NCI-H146 (cell line): ENCODE measurements around the gene IL11.
A peak's percentile ranks its signal among the peaks of the same experiment; 100 is the strongest.
"Not testable (repeated sequence)": the region's sequence is repeated elsewhere in the genome, so short reads cannot be mapped to it uniquely, and the experiment has no call there.

ENCODE experiments used
- DNase-seq: peaks from one replicate; lab custom pipeline; 2025; lab: John Stamatoyannopoulos, UW

IL11 gene

DNA sequence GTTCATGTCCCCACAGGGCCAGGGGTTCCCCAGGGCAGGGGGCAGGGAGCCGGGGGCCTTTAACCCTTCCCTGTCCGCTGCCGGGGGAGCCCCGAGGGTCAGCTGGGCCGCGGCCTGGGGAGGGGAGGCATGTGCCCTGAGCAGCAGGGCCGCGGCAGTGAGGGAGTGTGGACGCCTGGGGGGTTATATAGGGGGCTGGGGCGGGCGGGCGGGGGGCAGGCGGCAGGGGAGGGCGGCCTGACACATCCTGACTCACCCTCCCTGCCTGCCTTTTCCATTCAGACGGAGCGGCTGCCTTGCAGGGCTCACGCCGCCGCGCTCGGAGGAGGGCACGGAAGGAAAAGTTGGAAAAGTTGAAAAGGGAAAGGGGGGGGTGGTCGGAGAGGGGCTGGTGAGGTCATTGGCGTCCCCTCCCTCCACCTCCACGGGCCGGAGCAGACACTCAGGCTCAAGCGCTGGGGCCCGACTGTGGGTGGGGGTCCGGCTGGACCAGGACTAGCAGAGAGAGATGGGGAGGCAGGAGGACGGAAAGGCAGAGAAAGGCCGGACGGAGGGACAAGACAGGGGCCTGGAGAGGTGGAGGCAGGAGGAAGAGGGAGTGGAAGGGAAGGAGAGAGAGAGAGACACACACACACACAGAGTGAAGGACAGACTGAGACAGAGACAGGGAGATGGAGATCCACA is at the start of gene IL11:
TSS of gene IL11 (minus strand) at position 159 of the 684 bp plus-strand sequence. CDS start at position 6, 153 bp downstream.
- DNase-seq = no peak

DNA sequence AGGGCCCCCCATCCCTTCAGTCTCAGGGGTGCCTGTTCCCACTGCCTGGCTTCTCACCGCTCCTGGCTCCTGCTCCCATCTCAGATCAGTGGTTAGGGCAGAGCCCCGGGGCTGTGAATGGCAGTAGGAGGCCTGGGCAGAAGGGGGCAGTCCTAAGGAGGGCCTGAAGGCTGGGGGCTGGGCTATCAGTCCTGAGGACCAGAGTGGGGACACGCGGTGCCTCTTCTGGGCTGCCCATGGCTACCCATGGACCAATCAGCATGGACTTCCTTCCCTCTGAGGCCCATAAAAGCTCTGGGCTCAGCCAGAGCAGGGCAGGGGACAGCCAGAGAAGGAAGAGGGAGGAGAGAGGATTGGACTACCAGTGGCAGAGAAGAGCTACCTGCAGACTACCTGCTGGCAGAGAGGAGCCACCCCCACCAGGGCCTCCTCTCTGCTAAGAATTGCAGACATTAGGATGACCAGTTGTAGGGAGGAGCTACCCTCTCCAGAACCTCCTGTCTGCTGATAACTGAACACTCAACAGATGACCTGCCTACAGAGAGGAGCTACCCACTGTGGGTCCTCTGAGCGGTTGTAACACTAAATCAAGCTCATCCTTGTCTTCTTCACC is 49.5 kb upstream of the IL11 start:
- DNase-seq = no peak

DNA sequence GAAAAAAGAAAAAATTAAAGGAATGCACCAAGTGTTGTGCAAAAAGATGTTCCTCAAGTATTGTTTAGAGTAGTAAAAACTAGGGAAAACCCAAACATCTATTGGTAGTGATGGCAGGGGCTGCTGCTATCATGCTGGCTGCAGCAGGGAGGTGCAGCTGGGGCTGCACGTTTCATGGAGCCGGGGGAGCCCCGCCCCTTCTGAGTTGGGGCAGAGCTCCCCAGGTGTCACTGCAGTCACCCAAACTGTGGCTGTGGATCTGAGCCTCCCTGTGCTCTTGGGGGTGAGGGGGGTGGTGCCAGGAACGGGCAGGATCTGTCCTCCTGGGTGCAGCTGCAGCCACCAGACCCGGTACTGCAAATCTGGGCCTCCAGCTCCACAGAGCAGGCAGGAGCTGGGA is 48.8 kb upstream of the IL11 start:
- DNase-seq = no peak

DNA sequence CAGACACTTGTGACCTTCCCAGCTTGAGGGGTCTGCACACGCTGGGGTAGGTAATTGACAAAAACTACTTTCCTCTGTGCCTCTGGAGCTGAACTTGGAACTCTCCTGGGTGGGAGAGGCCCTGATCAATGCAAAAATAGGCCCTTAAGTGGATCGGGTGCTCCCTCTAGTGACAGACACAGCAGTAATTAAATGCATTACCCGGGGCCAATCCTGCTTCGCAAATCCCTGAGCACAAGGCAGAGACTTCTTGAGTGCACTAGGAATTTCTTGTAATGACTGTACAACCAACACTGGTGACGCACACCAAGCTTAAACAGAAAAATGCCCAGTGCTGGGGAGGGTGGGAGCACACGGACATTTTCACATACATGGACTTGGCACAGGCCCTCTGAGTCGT is 47.9 kb upstream of the IL11 start:
- DNase-seq = peak; percentile 80

DNA sequence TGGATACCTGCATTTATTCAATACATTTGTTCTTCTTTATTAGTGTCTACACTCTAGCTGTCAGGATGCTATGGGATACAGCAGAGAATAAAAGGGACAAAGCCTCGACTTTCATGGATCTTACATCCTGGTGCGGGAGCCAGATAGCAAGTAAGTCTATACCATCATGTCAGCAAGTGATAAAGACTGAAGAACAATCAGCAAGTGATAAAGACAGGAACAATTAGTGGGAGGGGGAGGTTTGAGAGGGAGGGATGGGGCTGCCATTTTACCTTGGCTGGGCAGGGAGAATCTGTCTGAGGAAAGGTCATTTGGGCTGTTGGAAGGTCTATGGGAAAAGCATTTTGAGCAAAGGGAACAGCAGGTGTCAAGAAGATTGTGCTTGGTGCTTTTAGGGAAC is 39.9 kb upstream of the IL11 start:
- no peak for DNase-seq

DNA sequence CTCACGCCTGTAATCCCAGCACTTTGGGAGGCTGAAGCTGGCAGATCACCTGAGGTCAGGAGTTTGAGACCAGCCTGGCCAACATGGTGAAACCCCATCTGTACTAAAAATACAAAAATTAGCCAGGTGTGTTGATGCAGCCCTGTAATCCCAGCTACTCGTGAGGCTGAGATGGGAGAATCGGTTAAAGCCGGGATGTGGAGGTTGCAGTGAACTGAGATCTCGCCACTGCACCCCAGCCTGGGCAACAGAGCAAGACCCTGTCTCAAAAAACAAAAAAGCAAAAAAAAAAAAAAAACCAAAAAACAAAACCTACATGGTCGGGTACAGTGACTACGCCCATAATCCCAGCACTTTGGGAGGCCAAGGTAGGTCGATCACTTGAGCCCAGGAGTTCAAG is 38.9 kb upstream of the IL11 start:
- not testable (repeated sequence) for DNase-seq

DNA sequence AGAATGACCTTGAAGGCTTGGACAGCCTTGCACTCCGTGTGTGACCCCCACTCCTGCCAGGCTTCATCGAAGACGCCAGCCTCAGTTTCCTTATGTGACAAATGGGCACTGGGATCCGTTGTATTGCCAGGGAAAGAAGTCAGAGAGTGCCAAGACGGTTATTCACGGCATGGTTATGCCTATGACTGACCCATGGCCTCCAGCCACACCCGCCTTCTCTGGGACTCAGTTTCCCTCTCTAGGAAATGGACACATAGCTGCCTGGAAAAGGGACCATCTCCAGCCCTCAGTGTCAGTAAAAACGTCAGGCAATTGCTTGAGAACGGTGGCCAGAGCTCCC is 38.2 kb upstream of the IL11 start:
- DNase-seq = no peak

DNA sequence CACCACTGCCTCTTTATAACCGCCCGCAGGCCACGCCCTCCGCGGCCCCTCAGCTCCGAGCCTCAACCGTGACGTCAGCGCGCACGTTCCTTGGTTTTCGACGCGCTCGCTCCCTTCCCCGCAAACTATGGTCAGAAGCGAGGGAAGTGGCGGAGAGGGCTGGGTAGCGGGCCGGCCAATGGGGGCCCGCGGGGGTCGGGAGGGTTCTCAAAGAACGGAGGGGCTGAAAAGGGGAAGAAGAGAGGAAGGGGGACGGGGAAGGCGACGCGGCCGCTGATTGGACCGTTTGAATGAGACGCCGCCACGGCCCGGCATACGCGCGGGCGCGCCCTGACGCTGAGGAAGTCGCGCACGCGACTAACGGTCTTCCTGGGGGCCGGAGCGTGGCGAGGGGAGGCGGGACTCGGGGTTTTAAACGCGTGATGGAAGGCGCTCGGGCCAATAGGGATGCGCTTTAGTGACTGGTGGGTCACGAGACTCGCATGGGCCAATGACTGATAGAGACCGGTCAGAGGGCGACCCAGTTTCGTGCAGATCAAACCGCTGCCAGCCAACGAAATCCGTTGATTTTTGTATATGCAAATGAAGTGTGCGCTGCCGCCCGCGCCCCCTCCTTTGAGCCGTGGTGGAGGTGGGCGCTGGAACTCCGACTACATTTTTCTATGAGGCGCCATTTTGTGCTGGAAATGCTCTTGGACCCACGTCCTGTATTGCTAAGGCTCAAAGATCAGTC is 37.7 kb upstream of the IL11 start:
- DNase-seq = peak; percentile 100

DNA sequence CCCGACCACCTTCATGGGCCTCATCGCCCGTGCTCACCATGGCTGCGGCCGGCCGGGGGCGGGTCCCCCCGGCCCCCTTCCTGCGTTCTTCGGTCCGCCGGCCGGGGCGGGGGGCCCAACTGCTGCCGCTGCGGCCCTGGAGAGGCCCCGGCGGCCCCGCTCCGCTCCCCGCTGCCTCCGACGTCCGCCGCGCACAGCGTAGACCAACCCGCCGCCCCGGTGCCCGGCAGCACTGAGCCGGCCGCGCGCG is 37.2 kb upstream of the IL11 start, which contains the start of gene UBE2S:
TSS of gene UBE2S (minus strand) at position 239 of the 250 bp plus-strand sequence. CDS start at position 40, 199 bp downstream.
- not testable (repeated sequence) for DNase-seq

DNA sequence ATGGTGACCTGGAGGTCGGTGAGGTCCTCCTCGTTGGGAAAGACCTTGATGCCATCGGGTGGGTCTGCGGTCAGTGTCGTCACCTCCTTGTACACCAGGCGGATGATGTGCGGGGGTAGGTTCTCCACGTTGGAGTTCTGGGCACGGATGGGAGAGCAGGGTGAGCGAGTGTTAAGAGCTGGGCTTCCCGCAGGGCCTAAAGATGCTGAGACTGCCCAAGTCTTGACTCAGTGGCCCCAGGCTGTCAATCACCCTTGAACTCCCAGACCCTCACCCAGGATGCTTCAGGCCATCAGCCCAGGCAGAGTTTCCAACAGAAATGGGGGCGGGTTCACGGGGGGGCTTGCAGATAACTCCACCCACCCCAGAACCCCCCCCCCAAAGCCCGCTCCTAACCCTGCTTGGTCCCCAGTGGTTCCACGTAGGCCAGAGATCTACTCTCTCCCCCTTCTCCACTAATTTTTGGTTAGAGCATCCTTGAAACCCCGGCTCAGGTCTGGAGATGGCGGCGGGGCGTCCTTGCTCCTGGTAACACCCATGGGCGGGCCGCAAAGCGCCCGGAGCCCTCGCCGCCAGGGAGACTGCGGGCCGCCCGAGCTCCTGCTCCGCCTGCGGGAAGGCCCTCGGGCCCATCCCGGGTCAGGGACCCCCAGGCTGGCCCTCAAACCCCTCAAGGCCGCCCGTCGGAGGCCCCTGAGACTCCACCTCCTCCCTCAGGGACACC is 36.7 kb upstream of the IL11 start:
- DNase-seq = peak; percentile 56

DNA sequence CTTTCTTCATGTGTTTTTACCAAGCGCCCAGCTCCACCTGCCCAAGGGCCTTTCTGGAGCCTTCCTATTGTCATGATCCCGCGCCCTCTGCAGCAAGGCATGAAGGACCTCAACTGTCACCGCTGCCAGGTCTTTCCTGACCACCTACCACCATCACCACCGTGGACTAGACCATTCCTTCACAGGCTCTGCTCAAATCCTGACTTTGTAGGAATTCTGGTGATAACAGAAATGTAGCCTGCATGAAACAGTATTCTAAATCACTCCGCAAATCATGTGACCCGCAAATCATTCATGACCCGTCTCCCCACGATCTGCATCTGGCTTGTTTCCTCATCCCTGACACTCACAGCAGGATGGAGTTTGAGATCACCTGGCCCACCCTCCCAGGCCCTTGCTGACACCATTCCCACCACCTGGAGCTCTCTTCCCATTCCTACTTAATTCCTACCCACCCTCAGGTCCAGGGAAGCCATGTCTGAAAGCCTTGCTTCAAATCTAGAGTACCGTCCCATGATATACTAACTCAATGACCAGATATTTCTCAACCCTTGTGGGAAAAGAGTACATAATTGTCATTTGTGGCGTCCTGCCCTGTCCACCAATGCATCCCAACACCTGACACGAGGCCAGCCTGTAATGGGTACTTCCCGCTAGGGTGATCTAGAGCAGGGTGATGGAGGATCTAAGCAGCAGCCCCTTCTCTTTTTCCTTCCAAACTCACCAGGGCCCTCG is 36.0 kb upstream of the IL11 start:
- no peak for DNase-seq

DNA sequence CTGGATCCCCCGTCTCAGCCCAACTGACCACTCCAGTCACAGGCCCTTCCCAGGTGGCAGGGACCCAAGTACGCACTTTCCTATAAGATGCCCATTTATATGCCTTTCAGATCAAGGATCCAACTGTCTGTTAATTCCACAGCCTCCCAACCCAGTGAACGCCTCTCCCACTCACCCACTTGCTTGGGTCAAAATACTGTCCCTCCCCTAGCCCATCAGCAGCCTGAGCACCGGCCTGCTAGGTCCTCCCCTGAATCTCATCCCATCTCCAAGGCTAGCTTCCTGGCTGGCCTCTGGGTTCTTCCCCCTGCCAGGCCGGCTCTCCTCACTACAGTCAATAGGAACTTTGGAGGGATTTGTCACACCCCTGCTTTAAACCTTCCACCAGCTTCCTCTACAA is 35.4 kb upstream of the IL11 start:
- DNase-seq = no peak

DNA sequence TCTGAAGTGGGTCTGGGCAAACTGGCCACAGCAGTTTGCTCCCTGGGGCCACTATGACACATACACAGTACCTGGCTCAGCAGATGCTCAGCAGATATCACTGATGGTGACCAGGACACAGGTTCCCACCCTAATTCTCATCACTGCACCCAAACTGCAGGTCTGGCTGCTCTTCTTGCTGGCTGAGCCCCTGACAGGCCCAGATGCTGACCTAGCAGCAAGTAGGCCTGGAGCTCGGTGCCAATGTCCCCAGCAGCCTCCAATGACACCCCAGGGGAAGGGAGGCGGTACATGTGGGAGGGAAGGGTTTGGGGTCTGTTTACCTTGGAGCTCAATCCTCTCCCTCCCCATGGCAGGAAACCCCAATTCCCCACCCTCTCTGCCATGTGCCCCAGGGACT is 32.2 kb upstream of the IL11 start:
- no peak for DNase-seq

DNA sequence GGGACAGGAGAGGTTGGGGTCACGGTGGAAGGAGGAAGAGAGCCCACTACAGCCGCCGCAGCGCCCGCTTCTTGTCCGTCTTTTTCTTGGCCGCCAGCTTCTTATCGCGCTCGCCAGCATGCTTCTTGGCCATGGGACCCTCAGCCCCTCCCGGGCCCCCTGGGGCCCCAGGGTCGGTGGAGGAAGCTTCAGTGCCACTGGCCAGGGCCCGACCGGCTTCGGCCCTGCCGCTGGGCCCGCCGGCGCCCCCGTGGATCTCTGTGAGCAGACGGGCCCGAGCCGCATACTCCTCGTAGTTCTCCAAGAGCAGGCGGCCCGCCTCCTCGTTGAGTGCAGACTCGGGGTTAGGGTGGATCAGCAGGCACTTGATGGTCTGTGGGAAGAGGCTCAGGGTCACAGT is 31.1 kb upstream of the IL11 start:
- not testable (repeated sequence) for DNase-seq

DNA sequence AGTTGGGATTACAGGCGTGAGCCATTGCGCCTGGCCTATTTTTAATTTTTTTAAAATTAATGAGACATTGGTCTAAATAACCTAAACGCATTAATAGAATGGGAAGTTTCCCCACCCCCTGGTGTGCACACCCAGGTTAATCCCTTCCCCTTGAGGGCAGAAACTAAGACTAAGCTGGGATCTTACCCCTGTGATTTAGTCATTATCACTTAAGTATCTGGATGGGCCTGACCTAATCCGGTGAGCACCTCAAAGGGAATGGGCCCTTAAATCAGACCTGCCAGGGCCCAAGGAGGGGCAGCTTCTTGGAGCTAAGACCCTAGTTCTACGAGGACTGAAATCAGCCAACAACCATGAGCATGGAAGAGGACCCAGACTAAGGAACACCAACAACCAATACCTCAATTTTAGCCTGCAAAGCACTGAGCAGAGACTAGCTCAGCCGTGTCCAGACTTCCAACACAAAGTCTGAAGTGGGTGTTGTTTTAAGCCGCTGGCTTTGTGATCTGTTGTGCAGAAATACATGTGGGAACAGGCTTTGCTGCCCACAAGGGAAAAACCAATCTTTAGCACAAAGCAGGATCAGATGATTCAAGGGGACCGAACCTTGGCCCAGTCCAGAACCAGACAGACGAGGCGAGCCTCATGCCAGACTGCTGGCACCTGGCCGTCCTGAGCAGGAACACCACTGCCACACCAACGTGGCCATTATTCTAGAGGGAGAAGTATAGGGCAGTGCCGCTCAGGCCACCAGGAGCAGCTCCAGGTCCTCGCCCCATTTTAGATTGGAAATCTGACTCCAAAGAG is 30.2 kb upstream of the IL11 start:
- DNase-seq = no peak

DNA sequence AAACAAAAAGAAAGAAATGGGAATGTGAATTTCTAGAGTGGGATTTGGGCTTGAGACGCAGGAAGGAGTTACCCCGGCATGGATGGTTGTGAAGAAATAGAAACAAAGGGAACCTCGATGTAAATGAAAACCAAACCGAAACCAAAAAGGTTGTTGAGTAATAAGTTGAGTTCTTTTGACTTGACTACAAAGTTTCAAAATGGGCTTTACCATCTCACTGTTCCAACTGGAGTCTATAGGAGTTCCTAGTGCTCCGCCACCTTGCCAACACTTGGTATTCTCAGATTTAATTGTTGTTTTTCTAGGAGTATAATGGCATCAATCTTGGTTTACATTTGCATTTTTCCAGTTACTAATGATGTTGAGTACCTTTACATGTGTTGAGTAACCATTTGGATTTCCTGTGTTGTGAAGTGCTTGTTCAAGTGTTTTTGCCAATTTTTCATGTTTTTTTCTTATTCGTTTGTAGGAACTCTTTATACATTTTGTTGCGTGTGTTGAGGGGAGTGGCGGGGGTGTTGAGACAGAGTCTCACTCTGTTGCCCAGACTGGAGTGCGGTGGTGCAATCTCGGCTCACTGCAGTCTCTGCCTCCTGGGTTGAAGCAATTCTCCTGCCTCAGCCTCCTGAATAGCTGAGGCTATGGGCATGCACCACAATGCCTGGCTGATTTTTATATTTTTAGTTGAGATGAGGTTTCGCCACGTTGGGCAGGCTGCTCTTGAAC is 28.1 kb upstream of the IL11 start:
- DNase-seq = no peak

DNA sequence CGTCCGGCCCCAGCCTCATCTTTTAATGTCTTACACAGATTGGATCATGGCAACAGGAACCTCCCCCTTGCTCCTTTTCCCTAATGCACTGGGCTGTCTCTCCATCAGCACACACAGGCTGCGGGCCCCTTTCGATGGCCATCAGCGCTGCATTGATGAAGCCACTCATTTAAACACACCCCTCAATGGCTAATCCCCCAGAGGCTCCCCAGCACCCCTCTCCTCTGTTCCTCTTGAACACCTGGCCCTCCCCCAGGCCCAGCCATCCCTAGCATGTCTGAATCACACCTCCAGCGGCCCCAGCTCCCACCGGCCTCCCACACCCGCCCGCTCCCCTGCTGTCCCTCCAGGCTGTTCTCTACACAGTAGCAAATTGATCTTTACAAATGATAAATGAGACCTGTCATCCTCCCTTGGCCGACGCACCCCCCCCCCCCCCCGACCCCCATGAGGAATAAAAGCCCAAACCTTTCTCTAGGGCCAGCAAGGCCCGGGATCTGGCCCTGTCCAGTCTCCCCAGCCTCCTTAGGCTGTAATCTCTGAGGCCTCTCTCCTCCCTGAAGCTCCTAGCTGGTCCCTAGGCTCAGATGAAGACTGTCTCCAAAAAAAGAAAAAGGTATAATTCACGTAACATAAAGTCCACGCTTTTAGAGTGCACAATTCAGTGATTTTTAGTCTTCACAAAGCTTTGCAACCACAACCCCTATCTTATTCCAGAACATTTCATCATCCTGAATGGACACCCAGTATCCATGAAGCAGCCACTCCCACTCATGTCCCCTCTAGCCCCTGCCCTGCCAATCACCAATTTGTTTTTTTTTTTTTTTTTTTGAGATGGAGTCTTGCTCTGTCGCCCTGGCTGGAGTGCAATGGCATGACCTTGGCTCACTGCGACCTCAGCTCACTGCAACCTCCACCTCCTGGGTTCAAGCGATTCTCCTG is 22.8 kb upstream of the IL11 start:
- DNase-seq = no peak

DNA sequence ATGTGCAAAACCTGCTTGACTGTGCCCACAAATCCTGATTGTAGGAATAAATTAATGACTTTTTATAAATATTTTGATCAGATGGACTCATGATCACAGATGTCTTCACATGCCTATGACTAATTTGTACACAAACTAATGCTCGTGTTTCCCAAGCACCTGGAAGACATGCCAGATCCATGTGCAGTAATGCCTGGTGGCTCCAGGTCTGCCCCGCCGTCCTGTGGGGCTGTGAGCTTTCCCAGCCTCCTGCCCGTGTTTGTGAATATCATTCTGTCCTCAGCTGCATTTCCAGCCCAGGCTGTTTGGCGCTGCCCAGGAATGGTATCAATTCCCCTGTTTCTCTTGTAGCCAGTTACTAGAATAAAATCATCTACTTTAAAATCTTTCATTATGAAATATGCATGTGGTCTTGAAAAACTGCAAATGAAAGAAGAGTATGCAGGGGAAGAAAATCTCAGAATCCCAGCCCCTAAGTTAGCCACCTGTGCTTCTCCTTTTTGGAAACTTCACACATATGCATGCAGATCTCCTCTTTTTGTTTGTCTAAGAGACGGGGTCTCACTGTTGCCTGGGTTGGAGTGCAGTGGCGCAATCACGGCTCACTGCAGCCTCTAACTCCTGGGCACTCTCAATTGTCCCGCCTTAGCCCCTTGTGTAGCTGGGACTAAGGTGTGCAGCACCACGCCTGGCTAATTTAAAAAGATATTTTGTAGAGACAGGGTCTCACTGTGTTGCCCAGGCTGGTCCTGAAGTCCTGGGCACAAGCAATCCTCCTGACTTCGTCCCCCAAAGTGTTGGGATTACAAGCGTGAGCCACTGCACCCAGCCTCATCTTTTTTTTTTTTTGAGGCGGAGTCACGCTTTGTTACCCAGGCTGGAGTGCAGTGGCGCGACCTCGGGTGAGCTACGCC is 21.7 kb upstream of the IL11 start:
- no peak for DNase-seq
